ENCODE measurements around the gene AQR.
A peak's percentile ranks its signal among the peaks of the same experiment; 100 is the strongest.
"Not testable (repeated sequence)": the region's sequence is repeated elsewhere in the genome, so short reads cannot be mapped to it uniquely, and the experiment has no call there.

The AQR gene

DNA sequence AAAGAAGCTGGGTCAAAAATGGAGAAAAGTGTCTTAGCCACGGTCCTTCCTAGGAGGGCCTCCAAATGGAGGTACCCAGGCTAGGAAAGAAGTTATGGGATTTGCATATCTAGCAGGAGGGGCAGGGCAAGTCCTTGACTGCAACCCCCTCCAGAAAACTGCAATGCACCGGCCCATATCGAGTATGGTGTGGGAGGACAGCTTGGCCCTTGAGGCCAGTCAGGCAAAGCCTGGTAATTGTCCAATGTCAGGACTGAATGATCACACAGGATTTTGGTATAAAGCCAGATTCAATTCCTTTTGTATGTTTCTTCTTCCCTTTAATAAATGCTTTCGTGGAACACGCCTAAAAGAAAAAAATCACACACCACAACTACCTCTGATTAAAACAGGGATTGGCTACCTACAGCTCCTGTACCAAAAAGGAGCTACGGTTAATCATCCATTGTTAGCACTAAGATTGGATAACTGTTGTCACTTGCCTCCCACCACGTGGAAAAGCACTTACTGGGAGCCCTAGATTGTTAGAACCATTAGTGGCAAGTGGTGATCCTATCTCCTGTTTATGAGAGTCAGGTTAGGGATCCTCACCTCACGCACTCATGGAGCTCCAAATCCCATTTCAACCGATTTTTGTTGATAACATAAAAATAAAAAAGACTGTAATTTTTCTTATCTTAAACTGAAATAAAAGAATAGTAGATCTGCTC lies 17.4 kb upstream of the AQR start:
- peaks cover 32% of the 10 kb centered on the region for H3K4me1 Mint-ChIP-seq (ENCODE audit: low read depth)
- H3K27ac Mint-ChIP-seq, result peak overlapping the region; percentile 97
- no peaks in the 10 kb centered on the region for H3K27me3 Mint-ChIP-seq (ENCODE audit: low read depth)
- H3K4me3 Mint-ChIP-seq, result peak overlapping the region; percentile 94
- DNase-seq (ENCODE audit: low spot score), result no peak
- H3K9me3 Mint-ChIP-seq, result no peaks in the 10 kb centered on the region
- H3K36me3 Mint-ChIP-seq (ENCODE audit: low read depth), result peaks cover 36% of the 10 kb centered on the region

DNA sequence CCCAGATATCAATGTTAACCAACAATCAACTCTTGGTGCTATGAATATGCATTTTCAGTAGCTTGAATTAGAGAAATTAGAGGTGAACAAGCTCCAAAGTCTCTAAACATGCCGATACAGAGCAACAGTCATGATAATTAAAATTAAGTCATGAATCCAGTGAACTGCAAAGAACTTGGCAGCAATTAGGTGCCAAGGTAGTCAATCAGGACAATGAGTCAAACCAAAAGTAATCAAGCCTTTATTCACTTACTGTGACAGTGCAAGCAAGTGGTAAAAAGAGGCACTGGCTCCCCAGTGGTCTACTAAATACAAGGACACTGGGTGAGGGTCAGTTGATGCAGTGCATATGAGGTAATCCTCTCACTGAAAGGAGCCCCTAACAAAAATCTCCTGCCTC lies 16.8 kb upstream of the AQR start:
- Mint-ChIP-seq H3K9me3 (no peaks in the 10 kb centered on the region), H3K27me3 (ENCODE audit: low read depth) (no peaks in the 10 kb centered on the region), H3K27ac (peak overlapping the region; percentile 97), H3K36me3 (ENCODE audit: low read depth) (peaks cover 41% of the 10 kb centered on the region), H3K4me3 (peak overlapping the region; percentile 94), H3K4me1 (ENCODE audit: low read depth) (peaks cover 30% of the 10 kb centered on the region)
- no peak for DNase-seq (ENCODE audit: low spot score)

DNA sequence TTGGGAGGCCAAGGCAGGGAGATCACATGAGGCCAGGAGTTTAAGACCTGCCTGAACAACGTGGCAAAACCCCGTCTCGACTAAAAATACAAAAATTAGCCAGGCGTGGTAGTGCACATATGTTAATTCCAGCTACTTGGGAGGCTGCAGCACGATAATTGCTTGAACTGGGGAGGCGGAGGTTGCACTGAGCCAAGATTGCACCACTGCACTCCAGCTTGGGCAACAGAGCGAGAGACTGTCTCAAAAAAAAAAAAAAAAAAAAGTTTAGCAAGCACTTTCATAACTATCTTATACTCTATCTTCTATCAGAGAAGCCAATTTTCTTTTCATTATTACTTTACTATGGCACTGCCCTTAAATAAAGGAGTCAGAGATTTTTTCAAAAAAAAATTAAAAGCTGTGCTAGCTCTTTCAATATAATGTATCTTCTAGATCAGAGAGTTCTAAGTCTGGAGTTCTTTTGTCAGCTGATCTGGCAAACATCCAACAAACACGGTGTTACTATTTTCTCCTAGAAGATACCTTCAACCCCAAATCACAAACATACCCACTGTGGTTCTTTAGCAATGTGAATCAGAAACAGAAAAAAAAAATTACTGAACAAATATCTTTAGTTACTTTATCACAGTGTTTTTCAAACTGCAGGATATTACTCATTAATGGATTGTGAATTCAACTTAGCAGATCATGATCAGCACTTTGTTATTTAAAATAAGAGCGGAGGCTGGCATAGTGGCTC lies 15.5 kb upstream of the AQR start:
- DNase-seq (ENCODE audit: low spot score), result no peak
- Mint-ChIP-seq H3K36me3 (ENCODE audit: low read depth) (peaks cover 46% of the 10 kb centered on the region), H3K27me3 (ENCODE audit: low read depth) (no peaks in the 10 kb centered on the region), H3K9me3 (no peaks in the 10 kb centered on the region), H3K4me1 (ENCODE audit: low read depth) (peaks cover 29% of the 10 kb centered on the region), H3K27ac (no peak overlapping the region), H3K4me3 (peak overlapping the region; percentile 57)

DNA sequence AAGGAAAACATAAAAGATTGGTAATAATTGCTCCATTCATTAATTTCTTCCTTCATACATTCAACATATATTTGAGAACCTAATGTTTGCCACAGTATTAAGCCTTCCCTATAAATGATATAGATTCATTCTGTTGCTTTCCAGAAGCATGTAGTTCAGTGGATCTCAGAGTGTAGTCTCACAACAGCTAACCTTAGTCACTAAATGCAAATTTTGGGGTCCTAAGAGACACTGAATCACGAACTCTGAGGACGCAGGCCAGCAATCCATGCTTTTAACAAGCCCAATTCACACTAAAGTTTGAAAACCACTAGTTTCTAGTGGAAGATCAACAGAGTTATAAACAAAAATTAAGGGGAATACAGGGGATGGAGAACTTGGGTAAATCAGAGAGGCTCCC lies 7.2 kb upstream of the AQR start:
- no peak overlapping the region for H3K4me3 Mint-ChIP-seq
- H3K36me3 Mint-ChIP-seq (ENCODE audit: low read depth), result peaks cover 18% of the 10 kb centered on the region
- no peak overlapping the region for H3K27ac Mint-ChIP-seq
- DNase-seq (ENCODE audit: low spot score), result no peak
- peaks cover 5% of the 10 kb centered on the region for H3K4me1 Mint-ChIP-seq (ENCODE audit: low read depth)
- H3K9me3 Mint-ChIP-seq, result no peaks in the 10 kb centered on the region
- no peaks in the 10 kb centered on the region for H3K27me3 Mint-ChIP-seq (ENCODE audit: low read depth)

- Mint-ChIP-seq H3K27me3 (ENCODE audit: low read depth) (no peaks in the 10 kb centered on the region), H3K27ac (no peak overlapping the region), H3K36me3 (ENCODE audit: low read depth) (peaks cover 12% of the 10 kb centered on the region), H3K4me1 (ENCODE audit: low read depth) (peaks cover 3% of the 10 kb centered on the region), H3K9me3 (no peaks in the 10 kb centered on the region), H3K4me3 (no peak overlapping the region)
- no peak for DNase-seq (ENCODE audit: low spot score)
Measured at GRCh38 chr15:34976073-34976472, 6.5 kb upstream of the AQR start.

DNA sequence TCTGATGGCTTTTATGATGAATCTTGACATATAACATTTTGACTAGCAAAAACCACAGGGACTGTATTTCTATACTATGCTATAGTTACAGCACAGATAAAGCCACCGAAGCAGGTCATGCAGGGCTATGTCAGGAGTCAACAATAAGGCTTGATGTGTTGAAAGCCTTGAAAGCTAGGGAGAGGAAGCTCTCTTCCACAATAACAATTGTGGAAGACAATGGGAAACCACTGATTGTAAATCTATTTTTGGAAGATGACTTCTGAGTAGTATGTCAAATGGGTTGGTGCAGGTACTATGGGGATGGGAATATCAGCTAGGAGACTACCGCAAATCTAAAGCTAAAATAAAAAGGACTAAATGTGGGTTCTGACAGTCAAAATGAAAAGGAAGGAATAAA lies 4.0 kb upstream of the AQR start:
- Mint-ChIP-seq H3K9me3 (no peaks in the 10 kb centered on the region), H3K4me3 (no peak overlapping the region), H3K4me1 (ENCODE audit: low read depth) (peaks cover 7% of the 10 kb centered on the region), H3K27ac (no peak overlapping the region), H3K36me3 (ENCODE audit: low read depth) (peaks cover 15% of the 10 kb centered on the region), H3K27me3 (ENCODE audit: low read depth) (no peaks in the 10 kb centered on the region)
- DNase-seq (ENCODE audit: low spot score), result no peak

DNA sequence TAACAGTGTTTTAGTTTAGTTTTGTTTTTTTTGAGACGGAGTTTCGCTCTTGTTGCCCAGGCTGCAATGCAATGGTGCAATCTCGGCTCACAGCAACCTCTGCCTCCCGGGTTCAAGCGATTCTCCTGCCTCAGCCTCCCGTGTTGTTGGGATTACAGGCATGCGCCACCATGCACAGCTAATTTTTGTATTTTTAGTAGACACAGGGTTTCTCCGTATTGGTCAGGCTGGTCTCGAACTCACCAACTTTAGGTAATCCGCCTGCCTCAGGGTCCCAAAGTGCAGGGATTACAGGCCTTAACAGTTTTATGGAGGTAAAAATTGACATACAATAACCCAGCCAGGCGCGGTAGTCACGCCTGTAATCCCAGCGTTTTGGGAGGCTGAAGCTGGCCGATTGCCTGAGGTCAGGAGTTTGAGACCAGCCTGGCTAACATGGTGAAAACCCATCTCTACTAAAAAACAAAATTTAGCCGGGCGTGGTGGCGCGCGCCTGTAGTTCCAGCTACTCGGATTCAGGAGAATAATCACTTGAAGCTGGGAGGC lies 629 bp upstream of the AQR start:
- Mint-ChIP-seq H3K36me3 (ENCODE audit: low read depth) (peaks cover 13% of the 10 kb centered on the region), H3K4me1 (ENCODE audit: low read depth) (peaks cover 22% of the 10 kb centered on the region), H3K27ac (peak overlapping the region; percentile 96), H3K4me3 (peak overlapping the region; percentile 94)
- not testable (repeated sequence) for H3K9me3 Mint-ChIP-seq; DNase-seq (ENCODE audit: low spot score); H3K27me3 Mint-ChIP-seq (ENCODE audit: low read depth)

GRCh38 chr15:34964277-34964676 lies 5.3 kb downstream of the AQR start:
- peak overlapping the region; percentile 21 for H3K27ac Mint-ChIP-seq

DNA sequence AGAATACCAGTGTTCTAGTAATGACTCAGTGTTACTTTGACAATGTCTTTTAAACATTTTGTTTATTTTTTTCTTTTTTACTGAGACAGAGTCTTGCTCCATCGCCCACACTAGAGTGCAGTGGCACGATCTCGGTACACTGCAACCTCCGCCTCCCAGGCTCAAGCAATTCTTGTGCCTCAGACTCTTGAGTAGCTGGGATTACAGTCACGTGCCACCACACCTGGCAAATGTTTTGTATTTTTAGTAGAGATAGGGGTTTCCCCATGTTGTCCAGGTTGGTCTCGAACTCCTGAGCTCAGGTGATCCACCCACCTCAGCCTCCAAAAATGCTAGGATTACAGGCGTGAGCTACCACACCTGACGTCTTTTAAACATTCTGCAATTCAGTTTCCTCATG lies 15.7 kb downstream of the AQR start:
- H3K4me1 Mint-ChIP-seq (ENCODE audit: low read depth), result no peaks in the 10 kb centered on the region
- no peak overlapping the region for H3K27ac Mint-ChIP-seq
- DNase-seq (ENCODE audit: low spot score), result no peak
- no peak overlapping the region for H3K4me3 Mint-ChIP-seq
- H3K27me3 Mint-ChIP-seq (ENCODE audit: low read depth), result no peaks in the 10 kb centered on the region
- peaks cover 15% of the 10 kb centered on the region for H3K36me3 Mint-ChIP-seq (ENCODE audit: low read depth)
- no peaks in the 10 kb centered on the region for H3K9me3 Mint-ChIP-seq

More at GRCh38 chr15:34964277-34964676, 5.3 kb downstream of the AQR start:
- Mint-ChIP-seq H3K9me3 (no peaks in the 10 kb centered on the region), H3K4me1 (ENCODE audit: low read depth) (peaks cover 24% of the 10 kb centered on the region), H3K36me3 (ENCODE audit: low read depth) (peaks cover 24% of the 10 kb centered on the region), H3K27me3 (ENCODE audit: low read depth) (no peaks in the 10 kb centered on the region), H3K4me3 (no peak overlapping the region)
- DNase-seq (ENCODE audit: low spot score), result no peak

DNA sequence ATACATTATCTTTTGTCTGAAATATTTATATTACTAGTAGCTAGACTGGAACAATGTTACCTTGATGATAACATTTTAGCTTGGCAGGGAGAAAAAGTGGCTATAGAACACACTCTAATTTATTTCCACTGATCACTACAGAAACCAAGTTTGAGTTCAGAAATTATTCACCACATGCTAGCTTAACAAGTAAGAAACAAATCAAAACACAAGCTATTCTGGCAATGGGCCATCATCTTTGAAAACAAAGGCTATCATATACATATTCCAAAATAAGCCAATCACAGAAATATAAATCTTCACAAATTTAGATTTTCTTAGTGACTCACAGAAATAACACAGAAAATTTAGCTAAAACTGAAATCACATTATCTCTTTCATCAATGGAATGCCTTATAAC lies 17.1 kb downstream of the AQR start:
- no peaks in the 10 kb centered on the region for H3K4me1 Mint-ChIP-seq (ENCODE audit: low read depth)
- peaks cover 19% of the 10 kb centered on the region for H3K36me3 Mint-ChIP-seq (ENCODE audit: low read depth)
- no peak overlapping the region for H3K27ac Mint-ChIP-seq
- no peaks in the 10 kb centered on the region for H3K27me3 Mint-ChIP-seq (ENCODE audit: low read depth)
- no peaks in the 10 kb centered on the region for H3K9me3 Mint-ChIP-seq
- no peak overlapping the region for H3K4me3 Mint-ChIP-seq
- DNase-seq (ENCODE audit: low spot score), result no peak

DNA sequence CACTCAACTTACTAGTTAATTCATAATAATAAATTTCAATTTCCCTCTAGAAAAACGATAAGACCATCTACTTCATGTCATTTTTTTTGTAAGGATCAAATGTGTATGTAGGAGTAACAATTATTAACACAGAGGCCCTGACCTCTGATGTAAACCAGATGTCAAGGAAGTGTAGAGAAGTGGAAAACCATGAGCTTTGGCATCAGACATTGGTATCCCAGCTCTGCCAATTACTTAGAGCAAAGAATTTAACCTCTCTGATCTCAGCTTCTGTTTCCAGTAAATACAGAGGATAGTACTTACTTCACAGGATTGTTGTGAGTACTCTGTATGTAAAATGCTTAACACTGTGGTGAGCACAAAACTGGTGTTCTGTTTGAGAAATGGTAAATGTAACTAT lies 17.5 kb downstream of the AQR start:
- Mint-ChIP-seq H3K9me3 (no peaks in the 10 kb centered on the region), H3K27ac (no peak overlapping the region), H3K4me3 (no peak overlapping the region), H3K36me3 (ENCODE audit: low read depth) (peaks cover 20% of the 10 kb centered on the region), H3K4me1 (ENCODE audit: low read depth) (no peaks in the 10 kb centered on the region), H3K27me3 (ENCODE audit: low read depth) (no peaks in the 10 kb centered on the region)
- DNase-seq (ENCODE audit: low spot score), result no peak

DNA sequence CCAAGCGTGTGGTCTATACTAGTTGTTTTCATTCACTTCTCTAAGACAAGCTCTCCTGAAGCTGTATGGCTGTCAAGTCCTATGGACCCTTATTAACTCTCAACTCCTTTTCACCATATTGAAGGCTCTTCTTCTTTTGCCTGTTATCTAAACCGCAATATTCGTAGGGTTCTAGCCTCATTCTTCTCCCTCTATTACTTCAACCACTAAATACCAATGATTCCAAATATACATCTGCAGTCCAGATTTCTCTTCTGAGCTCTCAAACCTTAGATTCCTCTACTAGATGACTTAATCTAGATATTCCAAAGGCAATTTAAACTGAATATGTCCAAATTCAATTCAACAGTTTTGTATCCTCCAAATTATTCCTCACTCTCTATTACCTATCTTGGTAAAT lies 24.6 kb downstream of the AQR start:
- H3K27ac Mint-ChIP-seq, result no peak overlapping the region

GRCh38 chr15:34943711-34944110 lies 25.8 kb downstream of the AQR start:
- no peaks in the 10 kb centered on the region for H3K4me1 Mint-ChIP-seq (ENCODE audit: low read depth)
- H3K27me3 Mint-ChIP-seq (ENCODE audit: low read depth), result no peaks in the 10 kb centered on the region
- H3K9me3 Mint-ChIP-seq, result no peaks in the 10 kb centered on the region
- peaks cover 39% of the 10 kb centered on the region for H3K36me3 Mint-ChIP-seq (ENCODE audit: low read depth)
- no peak for DNase-seq (ENCODE audit: low spot score)
- no peak overlapping the region for H3K27ac Mint-ChIP-seq
- H3K4me3 Mint-ChIP-seq, result no peak overlapping the region

More for the DNA sequence above, 24.6 kb downstream of the AQR start:
- no peak overlapping the region for H3K4me3 Mint-ChIP-seq
- peaks cover 33% of the 10 kb centered on the region for H3K36me3 Mint-ChIP-seq (ENCODE audit: low read depth)
- DNase-seq (ENCODE audit: low spot score), result no peak
- no peaks in the 10 kb centered on the region for H3K4me1 Mint-ChIP-seq (ENCODE audit: low read depth)
- no peaks in the 10 kb centered on the region for H3K27me3 Mint-ChIP-seq (ENCODE audit: low read depth)
- no peaks in the 10 kb centered on the region for H3K9me3 Mint-ChIP-seq

- not testable (repeated sequence) for H3K27me3 Mint-ChIP-seq (ENCODE audit: low read depth); H3K4me3 Mint-ChIP-seq; H3K9me3 Mint-ChIP-seq; H3K4me1 Mint-ChIP-seq (ENCODE audit: low read depth); H3K27ac Mint-ChIP-seq; DNase-seq (ENCODE audit: low spot score)
- H3K36me3 Mint-ChIP-seq (ENCODE audit: low read depth), result peaks cover 39% of the 10 kb centered on the region
Measured at GRCh38 chr15:34943264-34943663, 26.3 kb downstream of the AQR start.
